Osteoblast (primary cell): Measurements from ENCODE around the gene TPCN1. TPM values are rescaled to one million over a fixed set of nuclear protein-coding genes. Genes with fewer than 3 reads are reported as not detected.

Experiments used
- DNase-seq: peaks from one replicate; pipeline ENCODE4 v3.0.0; 2011; ENCODE audit warnings: low spot score, mixed read lengths; ENCODE audit not compliant: insufficient read length; ENCODE audit errors: missing footprints
- H2AFZ ChIP-seq: 2 replicates; pipeline ENCODE4 v1.6.0; 2011; ENCODE audit warnings: mild to moderate bottlenecking, low read length
- H3K27ac ChIP-seq: 2 replicates; pipeline ENCODE4 v1.5.1; 2011; ENCODE audit warnings: mild to moderate bottlenecking, low read depth, low read length, moderate library complexity
- H3K27me3 ChIP-seq: 2 replicates; pipeline ENCODE4 v1.6.0; 2012; ENCODE audit warnings: mild to moderate bottlenecking, control low read depth, inconsistent platforms, low read length, moderate library complexity; ENCODE audit not compliant: insufficient read depth
- H3K36me3 ChIP-seq: 2 replicates; pipeline ENCODE4 v1.5.1; 2011; ENCODE audit warnings: mild to moderate bottlenecking, low read length, control low read depth, moderate library complexity; ENCODE audit not compliant: insufficient read depth
- H3K4me1 ChIP-seq: 2 replicates; pipeline ENCODE4 v1.5.1; 2011; ENCODE audit warnings: mild to moderate bottlenecking, low read length, control low read depth, moderate library complexity; ENCODE audit not compliant: insufficient read depth
- H3K4me2 ChIP-seq: 2 replicates; pipeline ENCODE4 v1.6.0; 2011; ENCODE audit warnings: mild to moderate bottlenecking, low read length; ENCODE audit not compliant: insufficient read depth
- H3K4me3 ChIP-seq: fragments of 200-600 bp; sonication (generic); 3 replicates; pipeline ENCODE4 v1.5.1; 2012; ENCODE audit warnings: mild to moderate bottlenecking, low read length, inconsistent platforms; ENCODE audit not compliant: insufficient read depth
- H3K79me2 ChIP-seq: 2 replicates; pipeline ENCODE4 v1.6.0; 2012; ENCODE audit warnings: mild to moderate bottlenecking, low read length, control low read depth, inconsistent platforms; ENCODE audit not compliant: insufficient read depth
- H3K9me3 ChIP-seq: 2 replicates; pipeline ENCODE4 v1.5.1; 2011; ENCODE audit warnings: low read depth, low read length, control low read depth
- H4K20me1 ChIP-seq: 2 replicates; pipeline ENCODE4 v1.6.0; 2012; ENCODE audit warnings: mild to moderate bottlenecking, low read length, control low read depth; ENCODE audit not compliant: insufficient read depth
- total RNA-seq: library from RNA; depleted of rRNA; stranded (reverse); fragments of >200 nt; gene quantifications from 2 replicates; pipeline ENCODE4 v1.2.3, GENCODE V29; 2012
- TF ChIP-seq, protein P1 (sequence below): IDR thresholded peaks from 2 replicates; pipeline ENCODE4 v1.5.1; 2011; ENCODE audit warnings: mild to moderate bottlenecking, low read depth, low read length, moderate library complexity; ENCODE audit errors: extremely low read depth

Gene TPCN1
- total RNA-seq, 1 donor: 25.7 TPM

DNA sequence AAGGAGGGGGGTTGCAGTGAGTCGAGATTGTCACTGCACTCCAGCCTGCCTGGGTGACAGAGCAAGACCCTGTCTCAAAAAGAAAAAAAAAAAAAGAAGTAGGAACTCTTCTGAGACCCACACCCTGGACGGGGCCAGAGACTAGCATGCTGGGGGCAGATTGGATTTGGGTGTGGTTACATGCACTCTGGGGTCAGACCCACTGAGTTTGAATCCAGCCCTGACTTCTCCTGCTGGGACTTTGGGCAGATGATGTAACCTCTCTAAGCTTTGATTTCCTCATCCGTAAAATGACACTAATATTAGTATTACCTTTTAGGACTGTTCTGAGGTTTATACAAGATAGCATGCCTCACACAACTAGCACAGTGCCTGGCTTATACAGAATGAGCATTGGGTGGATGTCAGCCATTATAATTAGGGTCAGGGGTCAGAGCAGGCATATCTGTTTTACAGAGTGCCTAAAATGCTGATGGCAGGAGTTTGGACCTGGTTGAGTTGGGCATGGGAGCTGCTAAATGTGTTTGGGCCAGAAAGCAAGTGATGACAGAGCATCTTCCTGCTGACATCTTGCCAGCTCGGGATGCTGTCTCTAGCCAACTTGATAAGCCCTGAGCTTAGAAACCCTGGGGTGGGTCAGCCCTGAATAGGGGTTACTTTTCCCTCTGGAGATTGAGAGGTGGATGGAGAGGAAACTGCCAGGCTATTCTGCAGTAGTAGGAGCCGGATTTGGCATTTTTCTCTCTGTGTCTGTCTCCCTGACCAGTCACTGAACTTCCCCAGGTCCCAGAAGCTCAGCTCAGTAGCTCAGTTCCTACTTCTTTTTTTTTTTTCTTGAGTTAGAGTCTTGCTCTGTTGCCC, 15.5 kb downstream of the TPCN1 start:
- Histone ChIP-seq H3K27me3 (no peaks in the 10 kb centered on the region), H3K27ac (no peak overlapping the region), H3K4me1 (peaks cover 19% of the 10 kb centered on the region), H2AFZ (no peak overlapping the region), H4K20me1 (no peaks in the 10 kb centered on the region), H3K4me2 (no peak overlapping the region), H3K79me2 (no peaks in the 10 kb centered on the region), H3K36me3 (peaks cover 25% of the 10 kb centered on the region), H3K4me3 (no peak overlapping the region), H3K9me3 (no peaks in the 10 kb centered on the region)
- TF ChIP-seq, protein P1, sequence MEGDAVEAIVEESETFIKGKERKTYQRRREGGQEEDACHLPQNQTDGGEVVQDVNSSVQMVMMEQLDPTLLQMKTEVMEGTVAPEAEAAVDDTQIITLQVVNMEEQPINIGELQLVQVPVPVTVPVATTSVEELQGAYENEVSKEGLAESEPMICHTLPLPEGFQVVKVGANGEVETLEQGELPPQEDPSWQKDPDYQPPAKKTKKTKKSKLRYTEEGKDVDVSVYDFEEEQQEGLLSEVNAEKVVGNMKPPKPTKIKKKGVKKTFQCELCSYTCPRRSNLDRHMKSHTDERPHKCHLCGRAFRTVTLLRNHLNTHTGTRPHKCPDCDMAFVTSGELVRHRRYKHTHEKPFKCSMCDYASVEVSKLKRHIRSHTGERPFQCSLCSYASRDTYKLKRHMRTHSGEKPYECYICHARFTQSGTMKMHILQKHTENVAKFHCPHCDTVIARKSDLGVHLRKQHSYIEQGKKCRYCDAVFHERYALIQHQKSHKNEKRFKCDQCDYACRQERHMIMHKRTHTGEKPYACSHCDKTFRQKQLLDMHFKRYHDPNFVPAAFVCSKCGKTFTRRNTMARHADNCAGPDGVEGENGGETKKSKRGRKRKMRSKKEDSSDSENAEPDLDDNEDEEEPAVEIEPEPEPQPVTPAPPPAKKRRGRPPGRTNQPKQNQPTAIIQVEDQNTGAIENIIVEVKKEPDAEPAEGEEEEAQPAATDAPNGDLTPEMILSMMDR: no peak
- DNase-seq: peak; percentile 51

DNA sequence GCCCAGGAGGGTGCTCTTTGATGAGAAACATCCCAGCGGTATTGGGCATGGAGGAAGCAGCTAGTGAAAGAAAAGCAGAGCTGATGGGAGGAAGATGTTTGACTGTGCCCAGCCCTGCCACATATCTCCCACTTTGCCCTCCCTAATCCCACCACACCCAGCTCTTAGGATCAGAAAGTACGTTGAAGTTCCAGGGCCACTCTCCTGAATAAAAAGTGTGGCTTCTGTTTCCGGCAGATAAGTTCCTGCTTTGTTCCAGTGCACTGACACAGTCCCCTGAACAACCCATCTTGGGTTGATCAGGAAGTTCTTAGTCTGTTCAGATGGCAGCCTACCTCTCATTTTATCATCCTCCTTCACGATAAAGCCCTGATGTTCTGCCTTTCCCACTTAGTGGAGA, 16.5 kb downstream of the TPCN1 start:
- peaks cover 28% of the 10 kb centered on the region for H3K4me1 ChIP-seq
- H3K4me2 ChIP-seq: no peak overlapping the region
- TF ChIP-seq, protein P1: no peak
- no peaks in the 10 kb centered on the region for H3K9me3 ChIP-seq
- no peaks in the 10 kb centered on the region for H4K20me1 ChIP-seq
- H3K36me3 ChIP-seq: peaks cover 20% of the 10 kb centered on the region
- no peak overlapping the region for H2AFZ ChIP-seq
- H3K27me3 ChIP-seq: no peaks in the 10 kb centered on the region
- DNase-seq: no peak
- no peak overlapping the region for H3K4me3 ChIP-seq
- H3K79me2 ChIP-seq: peaks cover 2% of the 10 kb centered on the region
- no peak overlapping the region for H3K27ac ChIP-seq

GRCh38 chr12:113238309-113238708, 17.0 kb downstream of the TPCN1 start:
- Histone ChIP-seq H3K4me3 (no peak overlapping the region), H4K20me1 (no peaks in the 10 kb centered on the region), H3K4me2 (no peak overlapping the region), H3K9me3 (no peaks in the 10 kb centered on the region), H2AFZ (no peak overlapping the region), H3K4me1 (peaks cover 29% of the 10 kb centered on the region), H3K36me3 (peaks cover 16% of the 10 kb centered on the region), H3K27ac (no peak overlapping the region), H3K79me2 (peaks cover 4% of the 10 kb centered on the region), H3K27me3 (no peaks in the 10 kb centered on the region)
- TF ChIP-seq, protein P1: no peak
- no peak for DNase-seq

DNA sequence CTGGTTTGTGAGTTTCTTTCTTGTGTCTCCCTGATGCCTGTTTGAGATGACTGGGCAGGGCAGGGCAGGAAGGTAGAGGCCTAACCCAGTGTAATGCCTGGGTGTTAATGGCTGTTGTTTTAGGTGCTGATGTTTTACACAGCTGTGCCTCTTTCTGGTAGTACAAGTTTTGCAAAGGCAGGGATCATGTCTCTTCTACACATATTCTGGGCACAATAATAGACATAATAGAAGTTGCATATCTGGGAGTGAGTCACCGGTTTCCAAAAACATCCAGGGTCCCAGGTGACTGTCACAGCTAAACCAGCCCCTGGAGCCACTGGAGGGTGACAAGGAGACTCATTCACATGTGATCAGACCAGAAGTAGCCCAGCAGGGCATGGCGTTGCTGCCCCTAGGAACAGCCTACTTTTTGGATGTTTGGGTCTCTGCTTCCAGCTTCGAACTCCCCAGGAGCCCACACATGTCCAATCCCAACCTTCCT, 18.1 kb downstream of the TPCN1 start:
- no peak overlapping the region for H3K4me2 ChIP-seq
- no peak overlapping the region for H3K4me3 ChIP-seq
- TF ChIP-seq, protein P1: no peak
- H3K79me2 ChIP-seq: peaks cover 4% of the 10 kb centered on the region
- H2AFZ ChIP-seq: no peak overlapping the region
- no peak for DNase-seq
- no peaks in the 10 kb centered on the region for H3K9me3 ChIP-seq
- no peaks in the 10 kb centered on the region for H4K20me1 ChIP-seq
- peak overlapping the region; percentile 41 for H3K27ac ChIP-seq
- peaks cover 12% of the 10 kb centered on the region for H3K36me3 ChIP-seq
- peaks cover 32% of the 10 kb centered on the region for H3K4me1 ChIP-seq
- no peaks in the 10 kb centered on the region for H3K27me3 ChIP-seq
